ENCODE data around the gene RNF152.

Gene RNF152, protein sequence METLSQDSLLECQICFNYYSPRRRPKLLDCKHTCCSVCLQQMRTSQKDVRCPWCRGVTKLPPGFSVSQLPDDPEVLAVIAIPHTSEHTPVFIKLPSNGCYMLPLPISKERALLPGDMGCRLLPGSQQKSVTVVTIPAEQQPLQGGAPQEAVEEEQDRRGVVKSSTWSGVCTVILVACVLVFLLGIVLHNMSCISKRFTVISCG

DNA sequence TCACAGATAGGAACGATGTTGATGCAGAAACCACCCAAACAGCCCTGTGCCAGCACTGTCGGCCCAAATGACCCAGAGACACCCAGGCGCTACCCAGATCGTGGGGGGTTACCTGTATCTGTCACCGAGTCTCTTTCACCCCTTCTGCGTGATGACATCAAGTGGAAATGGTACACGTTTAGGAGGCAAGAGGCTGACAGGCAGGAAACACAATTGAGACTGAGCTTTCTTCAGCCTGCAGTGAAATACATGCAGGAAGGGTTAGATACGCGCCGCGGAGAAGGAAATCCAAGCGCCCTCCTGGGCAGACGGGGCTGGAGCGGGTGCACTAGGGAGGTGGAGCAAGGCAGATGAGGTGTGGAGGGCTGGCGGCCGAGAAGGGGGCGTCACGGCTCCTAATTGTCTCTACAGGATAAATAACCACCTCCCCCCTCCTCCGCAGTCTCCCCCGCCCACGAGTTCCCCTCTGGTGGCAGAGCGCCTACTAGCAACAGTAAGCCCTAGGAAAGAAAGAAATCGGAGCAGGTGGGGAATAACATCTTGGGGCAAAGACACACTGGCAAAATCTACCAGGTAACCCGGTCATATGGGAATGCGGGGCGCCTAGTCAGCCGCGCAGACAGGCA is at the start of gene RNF152:
Gene RNF152, minus strand, starts transcription at position 325 of the 626 bp plus-strand sequence. CDS start 76,544 bp downstream, outside the sequence.
- peak within 1 kb of the TSS; percentile 63 for H3K27ac ChIP-seq (ENCODE audit: low read depth, low read length)
- peak within 1 kb of the TSS; percentile 63 to 80 for H3K9ac ChIP-seq (ENCODE audit: low read depth in 1 of 2, low read length in 2 of 2)
- peaks cover 4 to 27% of the 10 kb centered on the region in 2 donors for H3K4me1 ChIP-seq (ENCODE audit: control insufficient read depth in 1 of 2, insufficient read depth in 2 of 2, low read length in 2 of 2)
- peaks cover 0 to 7% of the 10 kb centered on the region in 2 donors for H3K36me3 ChIP-seq (ENCODE audit: control insufficient read depth in 1 of 2, insufficient read depth in 2 of 2, low read length in 2 of 2)
- no peaks in the 10 kb centered on the region for H3K9me3 ChIP-seq (ENCODE audit: control insufficient read depth in 1 of 2, low read length in 2 of 2)
- peak within 1 kb of the TSS; percentile 80 to 86 for H3K4me3 ChIP-seq (ENCODE audit: low read depth in 1 of 2, low read length in 2 of 2)
- peaks cover 0 to 4% of the 10 kb centered on the region in 2 donors for H3K27me3 ChIP-seq (ENCODE audit: control insufficient read depth in 1 of 2, insufficient read depth in 2 of 2, low read length in 2 of 2)

- H3K9ac ChIP-seq (ENCODE audit: low read depth in 1 of 2, low read length in 2 of 2) = no peak overlapping the region
These were observed 49.2 kb upstream of the RNF152 start for GRCh38 chr18:61941948-61942471.

DNA sequence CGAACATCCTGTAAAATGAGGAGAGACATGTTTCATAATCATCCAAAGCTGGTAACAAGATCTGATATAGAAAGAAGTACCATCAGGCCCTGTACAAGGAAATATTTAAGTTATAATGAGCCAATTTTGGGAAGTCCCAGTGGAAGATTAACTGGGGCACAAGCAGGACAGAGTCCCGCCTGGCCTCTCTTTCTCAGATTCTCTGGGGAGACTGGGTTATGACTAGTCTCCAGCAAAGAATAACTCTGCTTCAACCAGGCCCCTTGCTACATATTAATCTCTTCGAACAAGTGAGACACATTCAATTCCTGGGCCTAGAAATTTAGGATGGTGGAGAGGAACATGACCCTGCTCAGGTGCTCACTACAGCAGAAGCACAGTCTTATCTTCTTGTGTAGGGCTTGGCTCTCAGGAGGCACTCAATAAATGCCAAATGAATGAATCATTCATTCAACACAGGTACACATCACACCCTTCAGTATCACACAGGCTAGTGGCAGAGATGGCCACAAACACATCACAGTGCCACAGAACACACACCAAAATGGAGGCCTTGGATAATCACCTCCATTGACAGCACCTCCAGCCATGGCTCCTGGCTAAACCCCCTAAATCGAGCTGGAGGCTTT is 46.4 kb upstream of the RNF152 start:
- no peak overlapping the region for H3K4me3 ChIP-seq (ENCODE audit: low read depth in 1 of 2, low read length in 2 of 2)
- no peaks in the 10 kb centered on the region for H3K9me3 ChIP-seq (ENCODE audit: control insufficient read depth in 1 of 2, low read length in 2 of 2)
- no peak overlapping the region for H3K9ac ChIP-seq (ENCODE audit: low read depth in 1 of 2, low read length in 2 of 2)
- no peak overlapping the region for H3K27ac ChIP-seq (ENCODE audit: low read depth, low read length)
- no peaks in the 10 kb centered on the region for H3K36me3 ChIP-seq (ENCODE audit: control insufficient read depth in 1 of 2, insufficient read depth in 2 of 2, low read length in 2 of 2)
- H3K27me3 ChIP-seq (ENCODE audit: control insufficient read depth in 1 of 2, insufficient read depth in 2 of 2, low read length in 2 of 2) = no peaks in the 10 kb centered on the region
- no peaks in the 10 kb centered on the region for H3K4me1 ChIP-seq (ENCODE audit: control insufficient read depth in 1 of 2, insufficient read depth in 2 of 2, low read length in 2 of 2)

More at GRCh38 chr18:61941948-61942471, 49.2 kb upstream of the RNF152 start:
- Histone ChIP-seq H3K27me3 (ENCODE audit: control insufficient read depth in 1 of 2, insufficient read depth in 2 of 2, low read length in 2 of 2) (no peaks in the 10 kb centered on the region), H3K9me3 (ENCODE audit: control insufficient read depth in 1 of 2, low read length in 2 of 2) (no peaks in the 10 kb centered on the region), H3K36me3 (ENCODE audit: control insufficient read depth in 1 of 2, insufficient read depth in 2 of 2, low read length in 2 of 2) (no peaks in the 10 kb centered on the region), H3K4me3 (ENCODE audit: low read depth in 1 of 2, low read length in 2 of 2) (no peak overlapping the region), H3K4me1 (ENCODE audit: control insufficient read depth in 1 of 2, insufficient read depth in 2 of 2, low read length in 2 of 2) (no peaks in the 10 kb centered on the region), H3K27ac (ENCODE audit: low read depth, low read length) (no peak overlapping the region)

DNA sequence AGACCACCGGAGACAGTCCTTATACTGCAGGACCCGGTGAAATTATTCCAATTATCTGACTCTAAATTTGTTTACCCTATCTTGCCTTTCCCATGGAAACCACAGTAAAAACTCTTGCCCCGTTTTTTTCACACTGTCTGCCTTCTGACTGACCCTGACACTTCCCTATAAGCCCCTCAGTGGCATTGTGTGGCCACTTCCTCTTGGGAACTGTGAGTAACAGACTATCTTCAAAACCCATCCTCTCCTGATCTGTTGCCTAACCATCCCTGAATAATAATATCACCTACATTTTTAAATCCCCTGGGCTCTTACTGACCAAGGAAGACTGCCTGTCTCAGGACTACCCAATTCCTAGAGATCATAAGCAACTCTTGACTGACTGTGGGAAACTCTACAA is 42.6 kb upstream of the RNF152 start:
- Histone ChIP-seq H3K27ac (ENCODE audit: low read depth, low read length) (no peak overlapping the region), H3K36me3 (ENCODE audit: control insufficient read depth in 1 of 2, insufficient read depth in 2 of 2, low read length in 2 of 2) (no peaks in the 10 kb centered on the region), H3K4me3 (ENCODE audit: low read depth in 1 of 2, low read length in 2 of 2) (no peak overlapping the region), H3K27me3 (ENCODE audit: control insufficient read depth in 1 of 2, insufficient read depth in 2 of 2, low read length in 2 of 2) (no peaks in the 10 kb centered on the region), H3K4me1 (ENCODE audit: control insufficient read depth in 1 of 2, insufficient read depth in 2 of 2, low read length in 2 of 2) (no peaks in the 10 kb centered on the region), H3K9me3 (ENCODE audit: control insufficient read depth in 1 of 2, low read length in 2 of 2) (no peaks in the 10 kb centered on the region), H3K9ac (ENCODE audit: low read depth in 1 of 2, low read length in 2 of 2) (no peak overlapping the region)

- H3K9ac ChIP-seq (ENCODE audit: low read depth in 1 of 2, low read length in 2 of 2) = no peak overlapping the region
- peaks cover 0 to 10% of the 10 kb centered on the region in 2 donors for H3K9me3 ChIP-seq (ENCODE audit: control insufficient read depth in 1 of 2, low read length in 2 of 2)
- no peaks in the 10 kb centered on the region for H3K4me1 ChIP-seq (ENCODE audit: control insufficient read depth in 1 of 2, insufficient read depth in 2 of 2, low read length in 2 of 2)
- no peaks in the 10 kb centered on the region for H3K36me3 ChIP-seq (ENCODE audit: control insufficient read depth in 1 of 2, insufficient read depth in 2 of 2, low read length in 2 of 2)
- H3K27ac ChIP-seq (ENCODE audit: low read depth, low read length) = no peak overlapping the region
- H3K27me3 ChIP-seq (ENCODE audit: control insufficient read depth in 1 of 2, insufficient read depth in 2 of 2, low read length in 2 of 2) = no peaks in the 10 kb centered on the region
- no peak overlapping the region for H3K4me3 ChIP-seq (ENCODE audit: low read depth in 1 of 2, low read length in 2 of 2)
These were observed 39.0 kb upstream of the RNF152 start for GRCh38 chr18:61931654-61932379.

DNA sequence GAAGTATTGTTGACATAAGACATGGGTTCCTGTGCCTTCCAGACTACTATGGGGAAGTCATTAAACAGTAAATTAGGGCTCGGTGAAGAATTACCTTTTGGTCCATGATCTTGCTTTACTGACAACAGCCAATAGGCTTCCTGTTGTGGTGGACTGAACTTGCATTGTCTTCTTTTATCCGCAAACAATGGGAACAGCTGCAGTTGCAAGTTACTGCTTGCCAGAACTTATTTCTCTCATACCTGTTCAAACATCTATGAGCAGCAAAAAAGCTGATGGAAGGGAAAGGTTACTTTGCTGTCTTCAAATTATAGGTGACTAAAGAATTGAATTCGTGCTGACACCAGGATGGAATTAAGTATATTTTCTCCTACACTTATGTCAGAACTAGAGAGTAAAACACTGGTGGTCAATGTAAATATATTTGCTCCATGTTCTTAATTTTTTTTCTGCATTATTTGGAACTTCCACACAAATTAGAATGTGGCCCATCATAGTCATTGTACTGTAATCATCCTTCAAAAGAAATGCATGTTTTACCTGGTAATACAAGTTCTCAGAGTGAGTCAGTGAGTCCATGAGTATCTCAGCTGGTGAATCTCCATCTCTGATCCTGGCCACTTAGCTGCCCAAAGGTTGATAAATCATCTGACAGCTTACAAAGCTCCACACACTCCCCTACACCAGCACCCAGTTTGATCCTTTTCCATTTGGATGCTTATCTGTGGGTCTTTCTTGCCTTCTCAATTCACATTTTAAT is 37.3 kb upstream of the RNF152 start:
- Histone ChIP-seq H3K27ac (ENCODE audit: low read depth, low read length) (no peak overlapping the region), H3K4me1 (ENCODE audit: control insufficient read depth in 1 of 2, insufficient read depth in 2 of 2, low read length in 2 of 2) (no peaks in the 10 kb centered on the region), H3K9ac (ENCODE audit: low read depth in 1 of 2, low read length in 2 of 2) (no peak overlapping the region), H3K27me3 (ENCODE audit: control insufficient read depth in 1 of 2, insufficient read depth in 2 of 2, low read length in 2 of 2) (no peaks in the 10 kb centered on the region), H3K36me3 (ENCODE audit: control insufficient read depth in 1 of 2, insufficient read depth in 2 of 2, low read length in 2 of 2) (no peaks in the 10 kb centered on the region), H3K4me3 (ENCODE audit: low read depth in 1 of 2, low read length in 2 of 2) (no peak overlapping the region), H3K9me3 (ENCODE audit: control insufficient read depth in 1 of 2, low read length in 2 of 2) (peaks cover 0 to 10% of the 10 kb centered on the region in 2 donors)

GRCh38 chr18:61926532-61926931 is 33.7 kb upstream of the RNF152 start:
- H3K4me1 ChIP-seq (ENCODE audit: control insufficient read depth in 1 of 2, insufficient read depth in 2 of 2, low read length in 2 of 2) = no peaks in the 10 kb centered on the region
- no peak overlapping the region for H3K4me3 ChIP-seq (ENCODE audit: low read depth in 1 of 2, low read length in 2 of 2)
- H3K27ac ChIP-seq (ENCODE audit: low read depth, low read length) = no peak overlapping the region
- no peaks in the 10 kb centered on the region for H3K36me3 ChIP-seq (ENCODE audit: control insufficient read depth in 1 of 2, insufficient read depth in 2 of 2, low read length in 2 of 2)
- H3K9me3 ChIP-seq (ENCODE audit: control insufficient read depth in 1 of 2, low read length in 2 of 2) = peaks cover 0 to 10% of the 10 kb centered on the region in 2 donors
- H3K27me3 ChIP-seq (ENCODE audit: control insufficient read depth in 1 of 2, insufficient read depth in 2 of 2, low read length in 2 of 2) = no peaks in the 10 kb centered on the region
- no peak overlapping the region for H3K9ac ChIP-seq (ENCODE audit: low read depth in 1 of 2, low read length in 2 of 2)

DNA sequence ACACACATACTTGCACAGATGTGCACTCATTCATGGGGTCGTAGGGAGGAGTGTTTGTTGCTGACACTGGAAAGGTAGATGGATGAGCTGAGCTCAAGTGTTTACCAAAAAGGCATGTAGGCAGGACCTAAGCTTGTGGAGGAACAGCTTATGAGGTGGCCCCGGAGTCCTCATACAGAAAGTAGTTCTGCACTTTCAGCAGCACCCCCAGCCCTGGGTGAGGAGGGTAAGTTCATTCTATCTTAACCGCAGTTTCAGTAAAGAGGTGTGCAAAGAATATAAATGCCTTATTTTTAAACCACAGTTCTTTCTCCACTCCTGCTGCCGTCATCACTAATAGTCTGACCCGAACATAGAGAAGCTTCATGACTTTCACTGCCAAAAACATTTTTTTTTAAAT is 31.7 kb upstream of the RNF152 start:
- Histone ChIP-seq H3K9me3 (ENCODE audit: control insufficient read depth in 1 of 2, low read length in 2 of 2) (peaks cover 0 to 10% of the 10 kb centered on the region in 2 donors), H3K9ac (ENCODE audit: low read depth in 1 of 2, low read length in 2 of 2) (no peak overlapping the region), H3K4me1 (ENCODE audit: control insufficient read depth in 1 of 2, insufficient read depth in 2 of 2, low read length in 2 of 2) (no peaks in the 10 kb centered on the region), H3K27ac (ENCODE audit: low read depth, low read length) (no peak overlapping the region), H3K4me3 (ENCODE audit: low read depth in 1 of 2, low read length in 2 of 2) (no peak overlapping the region), H3K36me3 (ENCODE audit: control insufficient read depth in 1 of 2, insufficient read depth in 2 of 2, low read length in 2 of 2) (no peaks in the 10 kb centered on the region), H3K27me3 (ENCODE audit: control insufficient read depth in 1 of 2, insufficient read depth in 2 of 2, low read length in 2 of 2) (no peaks in the 10 kb centered on the region)

- H3K27ac ChIP-seq (ENCODE audit: low read depth, low read length) = no peak overlapping the region
- H3K36me3 ChIP-seq (ENCODE audit: control insufficient read depth in 1 of 2, insufficient read depth in 2 of 2, low read length in 2 of 2) = no peaks in the 10 kb centered on the region
- H3K4me1 ChIP-seq (ENCODE audit: control insufficient read depth in 1 of 2, insufficient read depth in 2 of 2, low read length in 2 of 2) = no peaks in the 10 kb centered on the region
- H3K4me3 ChIP-seq (ENCODE audit: low read depth in 1 of 2, low read length in 2 of 2) = no peak overlapping the region
- H3K9me3 ChIP-seq (ENCODE audit: control insufficient read depth in 1 of 2, low read length in 2 of 2) = no peaks in the 10 kb centered on the region
- H3K9ac ChIP-seq (ENCODE audit: low read depth in 1 of 2, low read length in 2 of 2) = no peak overlapping the region
- no peaks in the 10 kb centered on the region for H3K27me3 ChIP-seq (ENCODE audit: control insufficient read depth in 1 of 2, insufficient read depth in 2 of 2, low read length in 2 of 2)
These were observed 29.6 kb upstream of the RNF152 start for GRCh38 chr18:61922435-61922834.
